DMS153 (cell line): ENCODE measurements around the gene CARD16.
"Not testable (repeated sequence)": the region's sequence is repeated elsewhere in the genome, so short reads cannot be mapped to it uniquely, and the experiment has no call there.

Experiments used
- DNase-seq: peaks from one replicate; lab custom pipeline; 2025; lab: John Stamatoyannopoulos, UW

CARD16 gene

DNA sequence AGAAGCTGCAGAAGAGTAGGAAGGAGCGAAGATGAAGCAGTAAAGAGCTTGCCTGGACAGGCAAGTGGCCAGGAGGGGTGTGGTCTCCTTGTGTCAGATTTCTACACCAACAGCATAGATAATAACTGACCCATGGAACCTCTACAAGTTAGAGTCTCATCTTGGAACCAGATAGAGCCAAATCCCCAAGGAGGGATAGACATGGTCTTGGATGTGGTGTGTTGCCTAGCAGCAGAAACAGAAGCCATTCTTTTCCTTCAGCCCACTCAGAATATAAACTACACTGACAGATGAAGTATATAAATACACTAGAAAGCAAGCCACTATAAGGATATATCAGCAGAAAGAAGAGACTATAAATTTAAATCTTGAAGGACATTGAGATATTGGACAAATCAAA, 4.3 kb upstream of the CARD16 start:
- DNase-seq: no peak

DNA sequence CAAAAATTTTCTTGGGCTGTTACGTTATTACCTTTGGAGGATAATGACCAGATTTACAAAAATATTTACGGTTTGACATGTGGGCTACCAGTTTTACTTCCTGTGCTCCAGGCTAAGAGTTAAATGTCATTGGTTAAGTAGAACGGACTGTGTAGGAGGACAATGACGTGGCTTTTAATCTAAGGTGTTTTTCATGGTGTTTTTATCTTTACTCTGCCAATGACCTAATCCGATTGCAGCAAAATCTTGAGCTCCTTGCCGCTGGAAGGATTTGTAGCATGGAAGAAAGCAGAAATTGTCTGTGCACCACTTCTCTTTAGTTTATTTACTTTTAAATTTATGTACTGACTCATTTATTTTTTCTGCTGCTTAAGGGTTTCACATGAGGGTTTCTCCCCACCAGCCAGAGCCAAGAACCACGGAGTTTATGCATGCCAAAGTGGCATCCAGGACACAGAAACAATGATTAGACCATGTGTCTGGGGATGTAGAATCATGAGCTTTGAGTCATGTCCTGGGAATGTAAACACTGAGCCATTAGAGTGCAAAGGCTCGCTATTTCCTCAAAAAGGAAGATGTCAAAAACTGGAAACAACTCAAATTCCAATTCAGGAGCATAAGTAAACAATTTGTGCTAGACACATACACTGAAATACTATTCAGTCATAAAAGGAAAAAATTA, 1.9 kb upstream of the CARD16 start:
- DNase-seq: peak; percentile 7

GRCh38 chr11:105045676-105046296, 651 bp upstream of the CARD16 start:
- DNase-seq: no peak

GRCh38 chr11:105042178-105042577, 3.0 kb downstream of the CARD16 start:
- no peak for DNase-seq

- DNase-seq: no peak
Measured at GRCh38 chr11:105040703-105041102, 4.4 kb downstream of the CARD16 start.

- DNase-seq: no peak
Measured at GRCh38 chr11:105034813-105035620, 10.1 kb downstream of the CARD16 start, which contains the start of gene CASP1. Gene CASP1 (minus strand): TSS chr11:105035144. CDS start chr11:105035113, 31 bp downstream.

DNA sequence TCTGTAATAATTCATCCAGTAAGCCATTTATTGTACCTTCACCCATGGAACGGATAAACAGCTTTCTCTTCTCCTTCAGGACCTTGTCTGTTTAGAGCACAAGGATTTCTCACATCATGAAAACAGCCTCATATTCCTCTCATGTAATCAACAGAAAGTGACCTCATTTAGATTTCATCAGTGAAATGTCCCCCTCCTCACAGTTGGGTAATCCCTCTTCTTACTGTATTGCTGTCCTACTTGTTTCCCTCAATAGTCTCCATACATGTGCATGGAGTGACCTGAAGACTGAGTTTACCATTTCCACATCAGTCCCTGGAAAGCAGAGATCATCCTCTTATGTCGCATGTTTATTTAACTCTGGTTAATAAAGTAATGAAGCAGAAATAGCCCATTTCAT, 10.7 kb downstream of the CARD16 start:
- DNase-seq: not testable (repeated sequence)

DNA sequence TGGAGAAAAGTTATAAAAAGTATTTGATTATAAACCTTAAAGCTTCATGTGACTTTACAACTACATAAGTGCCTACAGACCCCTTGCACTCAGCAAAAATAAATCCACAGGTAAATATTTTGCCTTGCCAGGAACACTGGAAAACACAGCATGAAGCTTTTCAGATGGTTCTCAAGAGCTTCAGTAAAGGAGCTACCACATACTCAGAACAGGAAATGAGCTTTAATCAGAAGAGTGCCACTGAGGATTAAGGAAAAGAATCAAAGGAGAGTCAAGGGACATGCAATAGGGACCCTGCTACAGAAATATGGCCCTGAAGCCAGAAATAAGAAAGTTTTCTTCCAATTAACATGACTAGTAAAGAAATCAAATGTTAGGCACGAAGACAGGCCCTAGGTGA, 11.4 kb downstream of the CARD16 start:
- DNase-seq: no peak

DNA sequence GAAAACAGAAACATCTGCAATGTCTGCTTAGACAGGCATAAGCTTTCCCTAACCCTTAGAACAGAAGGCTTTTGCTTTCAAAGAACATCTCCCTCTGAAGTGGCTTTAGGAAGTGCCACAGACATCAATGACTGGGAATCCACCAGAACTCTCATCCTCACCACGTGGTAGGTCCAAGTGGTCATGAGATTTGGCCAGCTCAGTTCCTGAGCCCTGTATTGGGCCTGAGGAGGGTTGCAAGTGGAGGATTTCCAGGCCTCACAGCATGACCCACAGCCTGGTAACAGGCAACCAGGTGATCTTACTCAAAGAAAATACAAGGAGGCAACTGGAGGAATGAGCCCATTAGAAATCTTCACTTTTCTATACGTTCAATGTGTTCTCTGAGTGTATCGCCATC, 11.8 kb downstream of the CARD16 start:
- no peak for DNase-seq

GRCh38 chr11:105032495-105032894, 12.6 kb downstream of the CARD16 start:
- DNase-seq: no peak

DNA sequence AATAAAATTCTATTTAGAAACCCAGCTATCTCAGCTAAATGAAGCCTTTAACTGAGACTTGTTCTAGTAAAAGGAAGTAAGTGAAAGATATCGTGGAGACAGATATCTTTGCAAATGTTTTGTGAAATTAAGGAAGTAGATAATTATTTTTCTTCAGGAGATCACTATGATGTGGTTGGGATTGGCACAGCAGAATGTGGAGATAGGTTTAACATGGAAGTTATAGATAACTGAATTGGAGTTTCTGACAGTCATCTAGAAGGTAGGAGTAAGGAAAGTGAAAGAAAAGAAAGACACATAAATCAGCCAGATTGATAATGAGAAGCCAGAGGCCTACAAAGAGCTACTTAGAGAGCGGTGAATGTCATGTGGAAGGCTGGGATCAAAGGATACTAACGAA, 17.5 kb downstream of the CARD16 start:
- DNase-seq: no peak

- DNase-seq: no peak
Measured at GRCh38 chr11:105024394-105024793, 20.7 kb downstream of the CARD16 start.

GRCh38 chr11:105023003-105023402, 22.1 kb downstream of the CARD16 start, which contains the start of gene CASP5:
Gene CASP5 (minus strand): TSS chr11:105023168. CDS start chr11:105023136, 32 bp downstream.
- DNase-seq: no peak

DNA sequence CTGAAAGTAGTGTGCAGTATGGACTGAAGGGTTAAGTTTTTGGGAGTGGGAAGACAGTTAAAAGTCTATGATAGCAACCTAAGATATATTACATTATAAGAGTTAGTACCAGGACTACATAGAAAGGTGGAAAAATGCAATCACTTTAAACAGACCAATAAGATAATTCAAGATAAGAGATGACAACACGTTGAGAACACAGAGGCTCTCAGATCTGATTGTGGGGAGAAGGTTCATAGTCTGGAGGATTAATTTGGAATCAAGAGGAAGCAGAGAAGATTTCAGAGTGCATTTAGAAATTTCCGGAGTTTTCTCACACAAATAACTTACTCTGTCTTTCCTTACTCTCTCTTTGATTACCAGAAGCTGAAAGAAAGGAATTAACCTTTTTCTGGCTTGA, 22.6 kb downstream of the CARD16 start:
- DNase-seq: no peak

GRCh38 chr11:105007463-105007862, 37.7 kb downstream of the CARD16 start:
- no peak for DNase-seq

DNA sequence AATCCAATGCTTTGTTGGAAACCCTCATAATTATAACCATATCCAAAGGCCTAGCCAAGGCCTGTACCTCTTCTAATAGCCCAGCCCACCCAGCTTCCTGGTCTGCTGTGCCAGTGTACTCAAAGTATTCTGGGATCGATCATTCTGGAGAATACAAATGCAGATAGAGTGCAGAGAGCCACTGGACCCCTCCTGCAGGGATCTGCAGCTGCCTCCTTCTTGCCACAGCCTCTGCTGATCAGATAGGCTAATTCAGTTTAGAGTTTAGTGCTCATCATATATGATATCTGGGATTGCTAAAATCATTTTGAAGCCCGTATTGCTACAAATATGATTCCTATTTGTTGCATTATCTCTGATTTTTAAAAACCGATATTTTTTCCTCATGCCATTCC, 39.7 kb downstream of the CARD16 start:
- no peak for DNase-seq

DNA sequence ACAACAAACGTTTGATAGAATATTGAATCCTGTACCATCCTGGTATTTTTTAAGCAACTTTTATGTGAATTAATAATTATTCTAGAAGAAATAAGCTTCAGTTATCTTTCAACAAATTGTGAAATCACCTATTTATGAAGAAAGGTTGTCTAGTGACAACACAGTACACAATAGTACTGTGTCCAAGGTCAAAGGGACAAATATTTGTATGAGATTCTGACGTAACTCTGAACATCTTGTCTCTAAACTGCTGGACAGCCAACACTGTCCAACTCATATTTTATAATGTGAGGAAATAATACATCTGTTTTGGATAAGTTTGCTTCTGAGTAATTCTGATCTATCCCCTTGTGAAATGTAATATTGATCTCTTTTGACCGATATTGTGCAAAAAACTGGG, 41.1 kb downstream of the CARD16 start:
- DNase-seq: no peak

DNA sequence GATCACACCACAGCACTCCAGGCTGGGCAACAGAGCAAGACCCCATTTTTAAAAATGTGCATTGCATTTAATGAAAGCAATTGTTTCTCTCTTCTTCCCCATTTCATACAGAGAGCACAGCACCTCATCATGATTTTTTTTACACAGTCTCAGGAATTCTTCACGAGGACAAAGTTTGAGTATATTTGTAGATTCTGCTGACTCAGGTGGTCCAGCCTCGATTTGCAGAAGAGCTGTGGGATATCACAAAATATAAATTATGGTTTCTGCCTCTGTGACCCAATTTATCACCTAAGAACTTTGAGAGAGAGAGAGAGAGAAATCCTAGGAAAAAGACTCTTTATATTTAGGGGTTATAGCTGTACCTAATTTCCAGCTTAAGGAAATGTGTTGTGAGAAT, 42.0 kb downstream of the CARD16 start:
- no peak for DNase-seq

DNA sequence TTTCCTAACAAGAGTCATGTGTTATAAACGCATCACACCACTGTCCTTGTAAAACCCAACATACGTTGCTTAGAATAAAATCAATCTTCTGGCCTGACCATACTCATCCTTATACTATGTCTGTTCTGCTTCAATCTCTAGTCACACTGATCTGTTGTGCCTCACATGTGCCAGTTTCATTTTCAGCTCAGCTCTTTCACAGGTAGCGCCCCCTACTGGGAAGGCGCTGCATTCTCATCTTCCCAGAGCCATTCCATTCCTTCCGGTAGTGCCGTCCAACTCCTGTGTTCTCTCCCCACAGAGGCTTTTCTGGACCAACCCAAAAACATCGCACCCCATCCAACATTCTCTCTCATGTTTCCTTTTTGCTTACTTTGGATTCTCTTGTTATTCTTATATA, 44.3 kb downstream of the CARD16 start:
- no peak for DNase-seq

GRCh38 chr11:105000167-105000566, 45.0 kb downstream of the CARD16 start:
- DNase-seq: no peak

DNA sequence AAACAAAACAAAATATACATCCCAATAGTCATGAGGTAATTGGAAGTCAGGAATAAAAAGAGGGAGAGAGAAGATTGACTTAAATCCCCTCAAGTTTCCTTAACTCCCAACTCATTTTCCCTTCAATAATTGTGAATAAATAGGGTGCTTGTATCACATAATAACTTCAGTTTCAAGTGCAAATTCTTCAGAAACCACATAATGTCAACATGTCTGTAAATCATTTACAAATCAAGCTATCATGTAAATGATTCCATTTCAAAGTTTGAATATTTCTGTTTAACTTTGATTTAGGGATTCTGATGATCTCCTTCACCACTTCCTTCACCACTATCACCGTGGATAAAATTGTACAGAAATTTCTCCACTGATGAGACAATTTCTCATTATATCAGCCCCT, 45.4 kb downstream of the CARD16 start:
- no peak for DNase-seq

- no peak for DNase-seq
Measured at GRCh38 chr11:104997288-104997687, 47.8 kb downstream of the CARD16 start.

DNA sequence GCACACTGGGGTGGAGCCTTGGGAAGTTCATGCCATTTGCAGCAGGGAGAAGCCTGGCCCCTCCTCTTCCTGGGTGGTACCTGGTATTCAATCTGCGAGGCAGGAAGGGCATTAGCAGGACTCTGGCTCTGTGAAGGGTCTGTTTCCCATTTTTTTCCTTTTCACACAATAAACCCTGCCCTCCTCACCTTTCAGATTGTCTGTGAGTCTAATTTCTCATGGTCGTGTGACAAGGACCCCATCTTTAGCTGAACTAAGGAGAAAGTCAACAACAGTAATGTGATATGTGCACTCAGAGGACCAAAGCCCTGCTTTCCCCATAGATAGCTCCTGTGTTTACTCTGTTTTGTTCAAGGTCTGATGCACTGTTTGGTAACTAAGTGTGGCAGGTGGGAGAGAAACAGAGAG, 50.1 kb downstream of the CARD16 start:
- DNase-seq: peak; percentile 95
